Heart left ventricle (tissue), 16 donors: ENCODE results near the gene OTOS. TPM values are rescaled to one million over a fixed set of nuclear protein-coding genes. Genes with fewer than 3 reads are reported as not detected.
A peak's percentile ranks its signal among the peaks of the same experiment; 100 is the strongest.

Experiments
- ATAC-seq, 4 donors: fragments of 200-7000 bp; cut with Tn5 transposase; one replicate each; pipeline ENCODE4 v1.9.1; 2020 to 2022; ENCODE audit warnings: moderate library complexity in 4 of 4, mild to moderate bottlenecking in 3 of 4, moderate number of reproducible peaks in 1 of 4
- DNase-seq, 5 donors: peaks; one replicate each; pipeline ENCODE4 v3.0.0-alpha.2; 2020
- H3K27ac ChIP-seq, 12 donors: fragments of 200-600 bp; sonication (generic) in 4 of 12; one replicate each; pipeline versions ENCODE4 v1.5.0 to v1.8.0; 2016 to 2022; ENCODE audit warnings: mild to moderate bottlenecking in 2 of 12
- H3K27me3 ChIP-seq, 9 donors: fragments of 200-600 bp; sonication (generic) in 2 of 9; one replicate each; pipeline versions ENCODE4 v1.5.1 to v1.8.0; 2016 to 2022; ENCODE audit warnings: mild to moderate bottlenecking in 3 of 9
- H3K36me3 ChIP-seq, 9 donors: fragments of 200-600 bp; sonication (generic) in 2 of 9; one replicate each; pipeline versions ENCODE4 v1.5.0 to v1.8.0; 2018 to 2022; ENCODE audit warnings: mild to moderate bottlenecking in 2 of 9
- H3K4me1 ChIP-seq, 12 donors: fragments of 200-600 bp; sonication (generic) in 4 of 12; one replicate each; pipeline versions ENCODE4 v1.5.0 to v1.8.0; 2016 to 2022; ENCODE audit warnings: mild to moderate bottlenecking in 3 of 12
- H3K4me3 ChIP-seq, 12 donors: fragments of 200-600 bp; sonication (generic) in 4 of 12; one replicate each; pipeline versions ENCODE4 v1.5.0 to v1.8.0; 2017 to 2022; ENCODE audit warnings: mild to moderate bottlenecking in 9 of 12, moderate library complexity in 4 of 12
- H3K9me3 ChIP-seq, 12 donors: fragments of 200-600 bp; sonication (generic) in 4 of 12; one replicate each; pipeline versions ENCODE4 v1.5.0 to v1.8.0; 2016 to 2022; ENCODE audit warnings: mild to moderate bottlenecking in 1 of 12
- POLR2A ChIP-seq, 2 donors: fragments of 450-650 bp; IDR thresholded peaks; one replicate each; pipeline ENCODE4 v1.6.1; 2017; ENCODE audit warnings: antibody characterized with exemption in 2 of 2, mild to moderate bottlenecking in 2 of 2, moderate library complexity in 2 of 2
- WGBS, 4 donors: extraction: QIAGEN DNeasy Blood & Tissue Kit in 2 of 4; methylation state at CpG; one replicate each; pipeline versions ENCODE4 v1.1.5 to v1.1.7; 2013 to 2018; 5-methylcytosine and 5-hydroxymethylcytosine counted together
- intact Hi-C, 10 donors: fragments of 100-400 bp; cut with DNase I; formaldehyde crosslinking; loops; one replicate each; pipeline versions ENCODE4 v1.11.1 to v1.14.2; 2022
- polyA plus RNA-seq, 2 donors: library from polyadenylated mRNA; stranded (reverse); fragments of 200-250 nt; gene quantifications; one replicate each; pipeline ENCODE4 v1.2.3, GENCODE V29; 2013
- total RNA-seq, 9 donors: library from RNA; depleted of rRNA in 2 of 9; stranded (reverse); fragments of >200 nt in 2 of 9; fragmentation: NEBNext Ultra II Directional in 3 of 9; extraction: Animal tissue kit (Norgen Biotek cat#: 25700) in 3 of 9; gene quantifications; one replicate each; pipeline versions ENCODE4 v1.1.0 to v1.2.4, GENCODE V29; 2016 to 2023
- TF ChIP-seq, protein P1 (sequence below), 12 donors: fragments of 200-600 bp; sonication (generic) in 4 of 12; IDR thresholded peaks; one replicate each; pipeline versions ENCODE4 v1.5.0 to v1.8.0; 2018 to 2022; ENCODE audit warnings: antibody characterized with exemption in 12 of 12, mild to moderate bottlenecking in 5 of 12
- donor health status: ischemic (EF 13 %, LVEDD 7.1; RV severe dilation, severe dysfunction).
- donor health status: healthy with polysubstance abuse.
- donor health status: DM: no; HTN: yes; CAD: no.
- donor health status: DM: no; HTN: no; CAD: no.
- donor health status: ischemic (EF 25% LVEDD 6.9; RV normal size, moderate dysfunction).
- donor health status: ischemic (EF 25% LVEDD 5.7; RV mildly dilated, moderate dysfunction).
- donor health status: healthy.
- donor health status: DM: yes; HTN: yes; CAD: no.
- donor health status: ischemic (EF 35%, LVEDD 5.7; RV mildly dilated, moderate dysfunction).
- donor health status: nonischemic (EF 11% LVEDD 7.7; RV severe dilation, severe dysfunction).
- donor health status: DM: yes; HTN: yes; CAD: no.
- donor health status: PGD.
- donor health status: ischemic (EF 29% LVEDD 5.4; RV normal size, mild dysfunction).
- donor health status: nonischemic (EF 23%, LVEDD 6.1; RV moderate dilation, normal function).

Gene OTOS
- total and polyA plus RNA-seq, 11 donors: 1.1 TPM; not detected in 10

GRCh38 chr2:240154606-240155005, 14.1 kb upstream of the OTOS start:
- ATAC-seq (no peak), DNase-seq (no peak)
- no peaks in the 10 kb centered on the region for H3K4me1 ChIP-seq
- H3K4me3 ChIP-seq: no peak overlapping the region
- TF ChIP-seq, protein P1, sequence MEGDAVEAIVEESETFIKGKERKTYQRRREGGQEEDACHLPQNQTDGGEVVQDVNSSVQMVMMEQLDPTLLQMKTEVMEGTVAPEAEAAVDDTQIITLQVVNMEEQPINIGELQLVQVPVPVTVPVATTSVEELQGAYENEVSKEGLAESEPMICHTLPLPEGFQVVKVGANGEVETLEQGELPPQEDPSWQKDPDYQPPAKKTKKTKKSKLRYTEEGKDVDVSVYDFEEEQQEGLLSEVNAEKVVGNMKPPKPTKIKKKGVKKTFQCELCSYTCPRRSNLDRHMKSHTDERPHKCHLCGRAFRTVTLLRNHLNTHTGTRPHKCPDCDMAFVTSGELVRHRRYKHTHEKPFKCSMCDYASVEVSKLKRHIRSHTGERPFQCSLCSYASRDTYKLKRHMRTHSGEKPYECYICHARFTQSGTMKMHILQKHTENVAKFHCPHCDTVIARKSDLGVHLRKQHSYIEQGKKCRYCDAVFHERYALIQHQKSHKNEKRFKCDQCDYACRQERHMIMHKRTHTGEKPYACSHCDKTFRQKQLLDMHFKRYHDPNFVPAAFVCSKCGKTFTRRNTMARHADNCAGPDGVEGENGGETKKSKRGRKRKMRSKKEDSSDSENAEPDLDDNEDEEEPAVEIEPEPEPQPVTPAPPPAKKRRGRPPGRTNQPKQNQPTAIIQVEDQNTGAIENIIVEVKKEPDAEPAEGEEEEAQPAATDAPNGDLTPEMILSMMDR (IDR thresholded peaks at IDR 0.05): no peak
- TF ChIP-seq POLR2A (IDR thresholded peaks at IDR 0.05): no peak
- peaks cover 0 to 20% (median 0%) of the 10 kb centered on the region in 9 donors for H3K27me3 ChIP-seq
- no peak overlapping the region for H3K27ac ChIP-seq
- 80 to 87% (median 86%) methylated on average over 8 of the region's 8 CpGs for WGBS, 4 donors
- no peaks in the 10 kb centered on the region for H3K36me3 ChIP-seq
- intact Hi-C loops: loop anchor here in 2 of 10 donors (5.0 kb wide), 1 partner anchor 283 kb away; the partner anchor contains the start of gene GPC1 (in 2 of the 2)
- no peaks in the 10 kb centered on the region for H3K9me3 ChIP-seq

DNA sequence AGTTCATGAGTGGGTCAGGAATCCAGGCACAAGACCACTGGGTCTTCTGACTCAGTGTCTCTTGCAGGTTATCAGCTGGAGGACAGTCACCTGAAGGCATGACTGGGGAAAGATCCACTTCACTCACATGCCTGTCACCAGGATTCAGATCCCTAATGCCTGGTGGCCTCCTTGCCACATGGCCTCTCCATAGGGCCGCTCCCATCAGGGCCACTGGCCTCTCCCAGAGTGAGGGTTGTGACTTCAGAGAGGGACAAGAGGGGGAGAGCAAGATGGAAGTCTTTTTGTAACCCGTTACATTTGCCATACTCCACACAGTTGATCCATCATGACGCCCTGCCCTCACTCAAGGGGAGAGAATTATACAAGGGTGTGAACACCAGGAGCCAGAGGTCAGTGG, 13.0 kb upstream of the OTOS start:
- peaks cover 0 to 29% (median 0%) of the 10 kb centered on the region in 9 donors for H3K27me3 ChIP-seq
- intact Hi-C loops: loop anchor here in 2 of 10 donors (5.0 kb wide), 1 partner anchor 284 kb away; the partner anchor contains the start of gene GPC1 (in 2 of the 2)
- H3K9me3 ChIP-seq: no peaks in the 10 kb centered on the region
- no peak overlapping the region for H3K4me3 ChIP-seq
- WGBS, 4 donors: 86 to 94% (median 90%) methylated on average over 3 of the region's 3 CpGs
- no peak overlapping the region for H3K27ac ChIP-seq
- TF ChIP-seq, protein P1 (IDR thresholded peaks at IDR 0.05): no peak
- TF ChIP-seq POLR2A (IDR thresholded peaks at IDR 0.05): no peak
- no peaks in the 10 kb centered on the region for H3K36me3 ChIP-seq
- ATAC-seq: no peak
- no peaks in the 10 kb centered on the region for H3K4me1 ChIP-seq
- no peak for DNase-seq

DNA sequence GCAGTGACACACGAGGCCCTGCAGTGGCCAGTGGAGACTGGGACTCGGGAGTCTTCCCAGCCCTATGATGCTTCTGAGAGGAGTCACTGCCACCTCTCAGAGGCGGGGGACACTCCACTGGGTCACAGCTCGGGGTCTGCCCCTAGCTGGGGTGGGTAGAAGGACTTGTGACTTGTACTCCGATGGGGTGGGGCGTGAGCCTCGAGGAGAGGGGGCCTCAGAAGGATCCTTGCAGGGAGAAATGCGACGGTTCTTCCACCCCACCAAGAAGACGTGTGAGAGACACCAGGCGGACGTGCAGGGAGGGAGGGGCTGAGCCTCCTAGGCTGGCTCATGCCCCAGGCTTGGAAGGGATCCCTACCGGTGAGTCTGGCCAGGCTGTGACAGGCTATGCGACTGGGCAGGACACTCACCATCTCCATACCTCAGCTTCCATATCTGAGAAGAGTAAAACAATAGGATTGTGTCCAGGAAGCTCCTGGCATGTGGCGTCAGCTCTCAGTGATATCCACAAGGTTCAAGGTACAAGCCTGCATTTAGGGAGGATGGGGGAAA, 11.1 kb upstream of the OTOS start:
- peak; percentile 60 to 81 (median 71) for ATAC-seq
- intact Hi-C loops: loop anchor here in 2 of 10 donors (5.0 kb wide), 1 partner anchor 286 kb away; the partner anchor contains the start of gene GPC1 (in 2 of the 2)
- no peak for TF ChIP-seq POLR2A (IDR thresholded peaks at IDR 0.05)
- TF ChIP-seq, protein P1 (IDR thresholded peaks at IDR 0.05): no peak
- H3K36me3 ChIP-seq: no peaks in the 10 kb centered on the region
- H3K27ac ChIP-seq: no peak overlapping the region
- H3K4me1 ChIP-seq: no peaks in the 10 kb centered on the region
- WGBS, 4 donors: 47 to 53% (median 50%) methylated on average over 15 of the region's 15 CpGs
- H3K27me3 ChIP-seq: peaks cover 0 to 32% (median 0%) of the 10 kb centered on the region in 9 donors
- H3K9me3 ChIP-seq: no peaks in the 10 kb centered on the region
- peak in 2 of 5 donors; percentile 53 to 54 for DNase-seq
- no peak overlapping the region for H3K4me3 ChIP-seq

DNA sequence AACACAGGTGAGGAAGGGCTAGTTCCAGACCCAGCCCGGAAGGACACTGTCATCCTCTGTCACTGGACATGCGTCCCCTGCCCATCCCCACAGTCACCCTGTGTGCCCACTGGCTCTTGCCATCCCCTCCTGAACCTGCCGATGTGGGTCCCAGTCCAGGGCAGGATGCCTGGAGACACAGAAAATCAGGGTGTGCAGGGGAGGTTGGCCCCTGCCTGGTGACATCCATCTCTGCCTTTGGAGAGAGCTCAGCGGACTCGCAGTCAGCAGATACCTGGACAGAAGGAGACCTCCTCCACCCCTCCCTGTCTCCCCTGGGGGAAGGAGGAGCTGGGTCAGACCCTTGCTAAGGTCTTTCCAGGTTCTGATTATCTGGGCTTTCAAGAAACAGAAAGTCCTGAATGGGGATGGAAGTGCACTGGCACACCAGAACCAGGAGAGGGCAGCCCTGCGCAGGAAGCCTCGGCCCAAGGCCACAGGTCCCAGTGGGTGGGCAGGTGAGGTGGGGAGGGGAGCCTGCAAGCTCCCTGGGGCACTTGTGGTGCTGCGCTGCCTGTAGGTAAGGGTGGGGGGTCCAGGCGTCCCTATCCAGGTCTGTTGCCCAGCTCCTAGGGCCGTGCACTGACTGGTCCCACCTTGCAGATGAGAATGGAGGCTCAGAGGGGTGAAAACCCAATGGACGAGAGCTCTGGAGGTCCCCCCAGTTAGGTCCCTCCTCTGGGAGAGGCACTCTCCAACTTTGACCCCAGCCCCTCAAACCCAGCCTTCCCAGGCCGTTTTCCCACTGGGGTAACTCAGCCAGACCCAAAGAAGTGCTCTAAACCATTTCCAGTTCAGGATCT, 9.7 kb upstream of the OTOS start:
- Histone ChIP-seq H3K27me3 (peaks cover 0 to 32% (median 0%) of the 10 kb centered on the region in 9 donors), H3K4me1 (no peaks in the 10 kb centered on the region), H3K9me3 (no peaks in the 10 kb centered on the region), H3K4me3 (no peak overlapping the region), H3K27ac (no peak overlapping the region), H3K36me3 (no peaks in the 10 kb centered on the region)
- DNase-seq: peak in 1 of 5 donors; percentile 37
- intact Hi-C loops: loop anchor here in 7 of 10 donors (1.0 to 10.0 kb wide), 5 partner anchors 215 to 1115 kb away; partner anchors contain the start of gene GPC1 (in 2 of the 7)
- TF ChIP-seq, protein P1 (IDR thresholded peaks at IDR 0.05): peak; percentile 36 to 73 (median 54)
- TF ChIP-seq POLR2A (IDR thresholded peaks at IDR 0.05): no peak
- peak in 3 of 4 donors; percentile 40 to 61 (median 53) for ATAC-seq
- 26 to 35% (median 29%) methylated on average over 10 to 12 of the region's 12 CpGs for WGBS, 4 donors
